Measurements from ENCODE around the gene C15orf62. TPM values are rescaled to one million over a fixed set of nuclear protein-coding genes. Genes with fewer than 3 reads are reported as not detected.
A peak's percentile ranks its signal among the peaks of the same experiment; 100 is the strongest.

The C15orf62 gene, protein sequence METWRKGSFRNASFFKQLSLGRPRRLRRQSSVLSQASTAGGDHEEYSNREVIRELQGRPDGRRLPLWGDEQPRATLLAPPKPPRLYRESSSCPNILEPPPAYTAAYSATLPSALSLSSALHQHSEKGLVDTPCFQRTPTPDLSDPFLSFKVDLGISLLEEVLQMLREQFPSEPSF
- total RNA-seq (1.1 TPM), polyA plus RNA-seq (1.8 TPM)
- long read RNA-seq, donor 1, result 0 reads
- long read RNA-seq, donor 2, result 0 reads
- long read RNA-seq, donor 3, transcript C15orf62-201 (1 exons, 2,370 nt), result major isoform, 6 of 6 reads
- long read RNA-seq, donor 3, partial matches to known transcripts, result 0 of 6 reads
- long read RNA-seq, donor 3, other reads (novel, unspliced or antisense), result 0 of 6 reads
- long read RNA-seq, donor 4, partial matches to known transcripts, result 0 of 4 reads
- long read RNA-seq, donor 4, other reads (novel, unspliced or antisense), result 0 of 4 reads
- long read RNA-seq, donor 5, transcript C15orf62-201 (1 exons, 2,370 nt), result major isoform, 5 of 5 reads
- long read RNA-seq, donor 5, partial matches to known transcripts, result 0 of 5 reads
- long read RNA-seq, donor 5, other reads (novel, unspliced or antisense), result 0 of 5 reads
- long read RNA-seq, donor 6, partial matches to known transcripts, result 0 of 2 reads
- long read RNA-seq, donor 6, other reads (novel, unspliced or antisense), result 0 of 2 reads
- long read RNA-seq, donor 7, partial matches to known transcripts, result 5 of 14 reads
- long read RNA-seq, donor 7, other reads (novel, unspliced or antisense), result 9 of 14 reads
- long read RNA-seq, donor 8, partial matches to known transcripts, result 0 of 2 reads
- long read RNA-seq, donor 8, other reads (novel, unspliced or antisense), result 0 of 2 reads
- long read RNA-seq, donor 9, partial matches to known transcripts, result 0 of 2 reads
- long read RNA-seq, donor 9, other reads (novel, unspliced or antisense), result 0 of 2 reads
- long read RNA-seq, donor 10, partial matches to known transcripts, result 0 of 2 reads
- long read RNA-seq, donor 10, other reads (novel, unspliced or antisense), result 0 of 2 reads

- peak within 1 kb of the TSS in 1 of 2 donors; percentile 12 for H3K4me3 ChIP-seq (ENCODE audit: low read length in 2 of 2)
- H3K9me3 ChIP-seq (ENCODE audit: control insufficient read depth in 2 of 2, insufficient read depth in 1 of 2, low read length in 1 of 2), result no peaks in the 10 kb centered on the region
- DNase-seq (ENCODE audit: low read depth in 6 of 9, low spot score in 9 of 9), result peak in 4 of 9 donors; percentile 60 to 81 (median 64)
- peak within 1 kb of the TSS; percentile 68 to 82 for H3K27ac ChIP-seq (ENCODE audit: low read depth in 1 of 2, low read length in 1 of 2)
- H3K4me1 ChIP-seq (ENCODE audit: control insufficient read depth in 2 of 2, insufficient read depth in 2 of 2, low read length in 2 of 2), result peaks cover 25 to 55% of the 10 kb centered on the region in 2 donors
- H3K36me3 ChIP-seq (ENCODE audit: control insufficient read depth in 2 of 2, insufficient read depth in 2 of 2, low read length in 1 of 2), result peaks cover 37 to 45% of the 10 kb centered on the region in 2 donors
- no peaks in the 10 kb centered on the region for H3K27me3 ChIP-seq (ENCODE audit: control insufficient read depth in 2 of 2, insufficient read depth in 1 of 2, low read length in 1 of 2)
- WGBS, result 7% methylated on average over 28 of the region's 28 CpGs
Observed at GRCh38 chr15:40769274-40770146, at the start of gene C15orf62. Gene C15orf62, plus strand, starts transcription at chr15:40769980. Its CDS starts 516 bp downstream, at chr15:40770496.

DNA sequence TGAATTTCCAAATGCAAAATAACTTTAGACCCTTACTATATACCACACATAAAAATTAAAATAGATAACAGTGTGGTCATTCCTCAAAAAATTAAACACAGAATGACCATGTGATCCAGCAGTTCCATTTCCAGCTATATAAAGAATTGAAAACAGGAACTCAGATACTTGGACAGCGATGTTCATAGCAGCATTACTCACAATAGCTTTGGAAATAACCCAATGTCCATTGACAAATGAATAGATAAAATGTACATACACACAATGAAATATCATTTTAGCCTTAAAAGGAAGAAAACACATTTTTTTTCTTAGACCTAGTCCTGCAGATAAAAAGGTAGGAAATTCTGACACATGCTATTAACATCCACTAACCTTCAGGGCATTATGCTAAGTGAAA lies 48.1 kb upstream of the C15orf62 start:
- 94% methylated on average over 1 of the region's 1 CpG for WGBS
- no peak for DNase-seq (ENCODE audit: low read depth in 6 of 9, low spot score in 9 of 9)
- Histone ChIP-seq H3K4me1 (ENCODE audit: control insufficient read depth in 2 of 2, insufficient read depth in 2 of 2, low read length in 2 of 2) (no peaks in the 10 kb centered on the region), H3K9me3 (ENCODE audit: control insufficient read depth in 2 of 2, insufficient read depth in 1 of 2, low read length in 1 of 2) (no peaks in the 10 kb centered on the region), H3K36me3 (ENCODE audit: control insufficient read depth in 2 of 2, insufficient read depth in 2 of 2, low read length in 1 of 2) (peaks cover 6 to 39% of the 10 kb centered on the region in 2 donors), H3K27ac (ENCODE audit: low read depth in 1 of 2, low read length in 1 of 2) (no peak overlapping the region), H3K4me3 (ENCODE audit: low read length in 2 of 2) (no peak overlapping the region), H3K27me3 (ENCODE audit: control insufficient read depth in 2 of 2, insufficient read depth in 1 of 2, low read length in 1 of 2) (no peaks in the 10 kb centered on the region)

GRCh38 chr15:40722354-40722753 lies 47.4 kb upstream of the C15orf62 start:
- Histone ChIP-seq H3K4me1 (ENCODE audit: control insufficient read depth in 2 of 2, insufficient read depth in 2 of 2, low read length in 2 of 2) (no peaks in the 10 kb centered on the region), H3K9me3 (ENCODE audit: control insufficient read depth in 2 of 2, insufficient read depth in 1 of 2, low read length in 1 of 2) (no peaks in the 10 kb centered on the region), H3K27me3 (ENCODE audit: control insufficient read depth in 2 of 2, insufficient read depth in 1 of 2, low read length in 1 of 2) (no peaks in the 10 kb centered on the region), H3K4me3 (ENCODE audit: low read length in 2 of 2) (no peak overlapping the region), H3K36me3 (ENCODE audit: control insufficient read depth in 2 of 2, insufficient read depth in 2 of 2, low read length in 1 of 2) (peaks cover 6 to 37% of the 10 kb centered on the region in 2 donors), H3K27ac (ENCODE audit: low read depth in 1 of 2, low read length in 1 of 2) (no peak overlapping the region)
- 98% methylated on average over 4 of the region's 4 CpGs for WGBS
- no peak for DNase-seq (ENCODE audit: low read depth in 6 of 9, low spot score in 9 of 9)

DNA sequence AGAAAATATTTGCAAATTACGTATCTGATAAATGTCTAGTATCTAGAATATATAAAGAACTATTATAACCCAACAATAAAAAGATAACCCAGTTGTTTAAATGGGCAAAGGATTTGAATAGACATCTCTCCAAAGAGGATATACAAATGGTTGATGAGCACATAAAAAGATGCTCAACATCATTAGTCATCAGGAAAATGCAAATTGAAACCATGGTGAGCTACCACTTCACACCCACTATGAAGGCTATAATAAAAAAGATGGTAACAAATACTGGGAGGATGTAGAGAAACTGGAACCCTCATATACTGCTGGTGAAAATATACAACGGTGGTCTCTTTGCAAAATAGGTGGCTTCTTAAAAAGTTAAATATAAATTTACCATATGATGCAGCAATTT lies 46.8 kb upstream of the C15orf62 start:
- Histone ChIP-seq H3K27ac (ENCODE audit: low read depth in 1 of 2, low read length in 1 of 2) (no peak overlapping the region), H3K27me3 (ENCODE audit: control insufficient read depth in 2 of 2, insufficient read depth in 1 of 2, low read length in 1 of 2) (no peaks in the 10 kb centered on the region), H3K9me3 (ENCODE audit: control insufficient read depth in 2 of 2, insufficient read depth in 1 of 2, low read length in 1 of 2) (no peaks in the 10 kb centered on the region), H3K4me3 (ENCODE audit: low read length in 2 of 2) (no peak overlapping the region), H3K36me3 (ENCODE audit: control insufficient read depth in 2 of 2, insufficient read depth in 2 of 2, low read length in 1 of 2) (peaks cover 5 to 37% of the 10 kb centered on the region in 2 donors), H3K4me1 (ENCODE audit: control insufficient read depth in 2 of 2, insufficient read depth in 2 of 2, low read length in 2 of 2) (no peaks in the 10 kb centered on the region)
- WGBS, result 95% methylated on average over 2 of the region's 2 CpGs
- DNase-seq (ENCODE audit: low read depth in 6 of 9, low spot score in 9 of 9), result no peak

DNA sequence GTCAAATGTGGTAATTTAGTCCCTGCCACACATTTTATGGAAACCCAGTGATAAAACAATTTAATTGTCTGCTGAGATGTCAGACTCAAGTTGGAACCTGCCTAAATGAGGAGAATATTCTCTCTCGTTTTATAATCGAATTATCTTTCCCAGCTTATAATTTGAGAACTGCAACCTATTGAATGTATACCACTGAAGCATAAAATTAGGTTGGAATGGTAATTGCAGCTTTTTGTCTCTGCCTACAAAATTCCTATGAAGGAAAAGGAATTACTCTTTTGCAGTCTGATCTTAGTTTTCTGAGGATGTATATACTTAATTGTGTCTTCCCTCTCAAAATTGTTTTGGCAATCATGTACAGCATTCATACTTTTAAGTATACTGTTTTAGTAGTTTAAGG lies 45.9 kb upstream of the C15orf62 start:
- no peak for DNase-seq (ENCODE audit: low read depth in 6 of 9, low spot score in 9 of 9)
- Histone ChIP-seq H3K36me3 (ENCODE audit: control insufficient read depth in 2 of 2, insufficient read depth in 2 of 2, low read length in 1 of 2) (peaks cover under 1 to 40% of the 10 kb centered on the region in 2 donors), H3K27ac (ENCODE audit: low read depth in 1 of 2, low read length in 1 of 2) (no peak overlapping the region), H3K9me3 (ENCODE audit: control insufficient read depth in 2 of 2, insufficient read depth in 1 of 2, low read length in 1 of 2) (no peaks in the 10 kb centered on the region), H3K4me1 (ENCODE audit: control insufficient read depth in 2 of 2, insufficient read depth in 2 of 2, low read length in 2 of 2) (no peaks in the 10 kb centered on the region), H3K4me3 (ENCODE audit: low read length in 2 of 2) (no peak overlapping the region), H3K27me3 (ENCODE audit: control insufficient read depth in 2 of 2, insufficient read depth in 1 of 2, low read length in 1 of 2) (no peaks in the 10 kb centered on the region)
- 96% methylated on average over 2 of the region's 2 CpGs for WGBS

- no peaks in the 10 kb centered on the region for H3K9me3 ChIP-seq (ENCODE audit: control insufficient read depth in 2 of 2, insufficient read depth in 1 of 2, low read length in 1 of 2)
- peaks cover 28 to 61% of the 10 kb centered on the region in 2 donors for H3K36me3 ChIP-seq (ENCODE audit: control insufficient read depth in 2 of 2, insufficient read depth in 2 of 2, low read length in 1 of 2)
- WGBS, result 96% methylated on average over 3 of the region's 3 CpGs
- no peak for DNase-seq (ENCODE audit: low read depth in 6 of 9, low spot score in 9 of 9)
- no peak overlapping the region for H3K4me3 ChIP-seq (ENCODE audit: low read length in 2 of 2)
- H3K4me1 ChIP-seq (ENCODE audit: control insufficient read depth in 2 of 2, insufficient read depth in 2 of 2, low read length in 2 of 2), result no peaks in the 10 kb centered on the region
- no peak overlapping the region for H3K27ac ChIP-seq (ENCODE audit: low read depth in 1 of 2, low read length in 1 of 2)
- H3K27me3 ChIP-seq (ENCODE audit: control insufficient read depth in 2 of 2, insufficient read depth in 1 of 2, low read length in 1 of 2), result no peaks in the 10 kb centered on the region
Observed at GRCh38 chr15:40731034-40731433, 38.7 kb upstream of the C15orf62 start.

- Histone ChIP-seq H3K9me3 (ENCODE audit: control insufficient read depth in 2 of 2, insufficient read depth in 1 of 2, low read length in 1 of 2) (no peaks in the 10 kb centered on the region), H3K4me3 (ENCODE audit: low read length in 2 of 2) (no peak overlapping the region), H3K27me3 (ENCODE audit: control insufficient read depth in 2 of 2, insufficient read depth in 1 of 2, low read length in 1 of 2) (no peaks in the 10 kb centered on the region), H3K4me1 (ENCODE audit: control insufficient read depth in 2 of 2, insufficient read depth in 2 of 2, low read length in 2 of 2) (no peaks in the 10 kb centered on the region), H3K36me3 (ENCODE audit: control insufficient read depth in 2 of 2, insufficient read depth in 2 of 2, low read length in 1 of 2) (peaks cover 63 to 83% of the 10 kb centered on the region in 2 donors), H3K27ac (ENCODE audit: low read depth in 1 of 2, low read length in 1 of 2) (no peak overlapping the region)
- DNase-seq (ENCODE audit: low read depth in 6 of 9, low spot score in 9 of 9), result no peak
- WGBS, result 97% methylated on average over 4 of the region's 4 CpGs
Observed at GRCh38 chr15:40736575-40736974, 33.2 kb upstream of the C15orf62 start.

DNA sequence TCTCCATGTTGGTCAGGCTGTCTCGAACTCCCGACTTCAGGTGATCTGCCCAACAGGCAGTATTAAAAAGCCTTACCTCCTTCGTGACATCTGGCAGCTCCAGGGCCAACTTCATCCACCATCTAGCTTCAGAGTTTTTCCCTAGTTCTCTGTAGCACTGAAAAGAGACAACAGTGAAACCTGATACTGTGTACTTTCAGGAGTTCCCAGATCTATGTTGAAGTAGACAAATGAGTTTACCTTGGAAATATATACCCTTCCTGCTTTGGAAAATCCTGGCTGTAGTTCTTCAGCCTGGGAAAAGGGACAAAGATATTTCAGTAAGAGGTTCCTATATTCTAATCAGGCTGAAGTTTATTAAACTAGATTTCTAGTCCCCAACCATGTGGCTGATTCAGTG lies 32.7 kb upstream of the C15orf62 start:
- H3K4me1 ChIP-seq (ENCODE audit: control insufficient read depth in 2 of 2, insufficient read depth in 2 of 2, low read length in 2 of 2), result no peaks in the 10 kb centered on the region
- no peak for DNase-seq (ENCODE audit: low read depth in 6 of 9, low spot score in 9 of 9)
- H3K4me3 ChIP-seq (ENCODE audit: low read length in 2 of 2), result no peak overlapping the region
- WGBS, result 95% methylated on average over 3 of the region's 3 CpGs
- peak overlapping the region in 1 of 2 donors; percentile 58 for H3K27ac ChIP-seq (ENCODE audit: low read depth in 1 of 2, low read length in 1 of 2)
- H3K9me3 ChIP-seq (ENCODE audit: control insufficient read depth in 2 of 2, insufficient read depth in 1 of 2, low read length in 1 of 2), result no peaks in the 10 kb centered on the region
- no peaks in the 10 kb centered on the region for H3K27me3 ChIP-seq (ENCODE audit: control insufficient read depth in 2 of 2, insufficient read depth in 1 of 2, low read length in 1 of 2)
- peaks cover 65 to 82% of the 10 kb centered on the region in 2 donors for H3K36me3 ChIP-seq (ENCODE audit: control insufficient read depth in 2 of 2, insufficient read depth in 2 of 2, low read length in 1 of 2)
